Liver (tissue), 9 donors: ENCODE measurements around the gene NAV2. TPM values are rescaled to one million over a fixed set of nuclear protein-coding genes. Genes with fewer than 3 reads are reported as not detected.
"Not testable (repeated sequence)": the region's sequence is repeated elsewhere in the genome, so short reads cannot be mapped to it uniquely, and the experiment has no call there.

Experiments used
- DNase-seq: peaks from one replicate; pipeline ENCODE4 v3.0.0-alpha.2; 2017; ENCODE audit warnings: low spot score
- H3K27ac ChIP-seq, 2 donors: one replicate each; pipeline ENCODE4 v1.7.0; 2013; ENCODE audit warnings: inconsistent platforms in 2 of 2, low read length in 2 of 2, control low read depth in 1 of 2, low read depth in 1 of 2, mild to moderate bottlenecking in 1 of 2
- H3K27me3 ChIP-seq, 4 donors: one replicate each; pipeline versions ENCODE4 v1.6.1 to v1.7.0; 2013; ENCODE audit warnings: low read length in 3 of 4, inconsistent platforms in 1 of 4, mild to moderate bottlenecking in 1 of 4, moderate library complexity in 1 of 4; ENCODE audit not compliant: control insufficient read depth in 4 of 4, insufficient read depth in 4 of 4
- H3K36me3 ChIP-seq, 4 donors: one replicate each; pipeline versions ENCODE4 v1.6.1 to v1.7.0; 2013; ENCODE audit warnings: low read length in 3 of 4, mild to moderate bottlenecking in 3 of 4, low read depth in 1 of 4, moderate library complexity in 1 of 4; ENCODE audit not compliant: control insufficient read depth in 4 of 4, insufficient read depth in 3 of 4
- H3K4me1 ChIP-seq, 4 donors: one replicate each; pipeline versions ENCODE4 v1.6.1 to v1.7.0; 2013; ENCODE audit warnings: low read length in 3 of 4, mild to moderate bottlenecking in 3 of 4, moderate library complexity in 1 of 4; ENCODE audit not compliant: control insufficient read depth in 4 of 4, insufficient read depth in 4 of 4
- H3K4me3 ChIP-seq, 3 donors: one replicate each; pipeline versions ENCODE4 v1.6.1 to v1.7.0; 2013; ENCODE audit warnings: low read length in 3 of 3, control low read depth in 1 of 3, low read depth in 1 of 3, mild to moderate bottlenecking in 1 of 3
- H3K9ac ChIP-seq, 2 donors: one replicate each; pipeline ENCODE4 v1.7.0; 2013; ENCODE audit warnings: low read length in 2 of 2, mild to moderate bottlenecking in 2 of 2, moderate library complexity in 2 of 2, control low read depth in 1 of 2, low read depth in 1 of 2
- H3K9me3 ChIP-seq, 4 donors: one replicate each; pipeline versions ENCODE4 v1.6.1 to v1.7.0; 2013; ENCODE audit warnings: low read length in 3 of 4; ENCODE audit not compliant: control insufficient read depth in 4 of 4
- ATF3 ChIP-seq: IDR thresholded peaks from 2 replicates; pipeline ENCODE4 v1.6.1; 2016; ENCODE audit warnings: antibody characterized with exemption
- CTCF ChIP-seq: fragments of 150-350 bp; IDR thresholded peaks from 2 replicates; pipeline ENCODE4 v1.5.1; 2017; ENCODE audit warnings: improper control_type of control experiment, low read depth, low read length; ENCODE audit not compliant: missing input control
- EGR1 ChIP-seq, 2 donors: IDR thresholded peaks; 2 replicates each; pipeline ENCODE4 v1.6.1; 2016 to 2018; ENCODE audit warnings: antibody characterized with exemption in 2 of 2, low read depth in 2 of 2
- FOXA1 ChIP-seq: IDR thresholded peaks from 2 replicates; pipeline ENCODE4 v1.6.1; 2016; ENCODE audit warnings: antibody characterized with exemption
- GABPA ChIP-seq, 2 donors: IDR thresholded peaks in 1 of 2; conservative IDR thresholded peaks in 1 of 2; 2 replicates each; pipeline ENCODE4 v1.6.1; 2016; ENCODE audit warnings: antibody characterized with exemption in 2 of 2, mild to moderate bottlenecking in 1 of 2, moderate library complexity in 1 of 2
- HNF4A ChIP-seq, 2 donors: conservative IDR thresholded peaks; 2 replicates each; pipeline ENCODE4 v1.6.1; 2016; ENCODE audit warnings: antibody characterized with exemption in 2 of 2, mild to moderate bottlenecking in 2 of 2
- MAX ChIP-seq: IDR thresholded peaks from 2 replicates; pipeline ENCODE4 v1.6.1; 2016; ENCODE audit warnings: antibody characterized with exemption
- REST ChIP-seq: IDR thresholded peaks from 2 replicates; pipeline ENCODE4 v1.6.1; 2016; ENCODE audit warnings: antibody characterized with exemption, mild to moderate bottlenecking
- RXRA ChIP-seq, 2 donors: IDR thresholded peaks; 2 replicates each; pipeline ENCODE4 v1.6.1; 2017 to 2018; ENCODE audit warnings: antibody characterized with exemption in 2 of 2, mild to moderate bottlenecking in 1 of 2
- TAF1 ChIP-seq: conservative IDR thresholded peaks from 2 replicates; pipeline ENCODE4 v1.6.1; 2016; ENCODE audit warnings: antibody characterized with exemption, mild to moderate bottlenecking
- YY1 ChIP-seq: IDR thresholded peaks from 2 replicates; pipeline ENCODE4 v1.6.1; 2016; ENCODE audit warnings: antibody characterized with exemption, mild to moderate bottlenecking
- WGBS: extraction: QIAGEN DNeasy Blood & Tissue Kit; methylation state at CpG from one replicate; pipeline ENCODE4 v1.1.7; 2013; 5-methylcytosine and 5-hydroxymethylcytosine counted together
- polyA plus RNA-seq, 2 donors: library from polyadenylated mRNA; stranded (reverse) in 1 of 2; unstranded in 1 of 2; fragments of 200-250 nt in 1 of 2; fragments of >200 nt in 1 of 2; fragmentation: Nextera tagmentation in 1 of 2; extraction: Ambion mirVana in 1 of 2; gene quantifications; one replicate each; pipeline versions ENCODE4 v1.2.1 to v1.2.3, GENCODE V29; 2013 to 2015
- total RNA-seq, 2 donors: library from RNA; depleted of rRNA; stranded (reverse); fragments of >200 nt; gene quantifications; one replicate each; pipeline ENCODE4 v1.2.3, GENCODE V29; 2014
- donor health status: healthy.
- donor health status: healthy.
- donor health status: healthy.
- donor health status: healthy.
- donor health status: healthy.

The NAV2 gene
- total and polyA plus RNA-seq, 4 donors: 6.3 to 20.5 (median 11.6) TPM

GRCh38 chr11:20081336-20081735 is 368.7 kb downstream of the NAV2 start:
- Histone ChIP-seq H3K9ac (no peak overlapping the region), H3K4me1 (no peaks in the 10 kb centered on the region), H3K27ac (no peak overlapping the region), H3K27me3 (no peaks in the 10 kb centered on the region), H3K4me3 (no peak overlapping the region), H3K36me3 (peaks cover 8 to 74% (median 57%) of the 10 kb centered on the region in 4 donors), H3K9me3 (no peaks in the 10 kb centered on the region)
- no peak for TF ChIP-seq YY1
- TF ChIP-seq GABPA (IDR thresholded peaks at IDR 0.05 in 1 of 2, conservative IDR thresholded peaks at IDR 0.05 in 1 of 2): no peak
- TF ChIP-seq EGR1 (IDR thresholded peaks at IDR 0.05; ENCODE audit: low read depth in 2 of 2): no peak
- DNase-seq: no peak
- WGBS: 96% methylated on average over 4 of the region's 4 CpGs

GRCh38 chr11:20083877-20084276 is 371.2 kb downstream of the NAV2 start:
- H3K36me3 ChIP-seq: peaks cover 11 to 61% (median 46%) of the 10 kb centered on the region in 4 donors
- H3K4me3 ChIP-seq, H3K27ac ChIP-seq, H3K9ac ChIP-seq, H3K4me1 ChIP-seq, H3K27me3 ChIP-seq, H3K9me3 ChIP-seq, DNase-seq: not testable (repeated sequence)
- 97% methylated on average over 3 of the region's 3 CpGs for WGBS

GRCh38 chr11:20084921-20085814 is 372.5 kb downstream of the NAV2 start:
- TF ChIP-seq GABPA (IDR thresholded peaks at IDR 0.05 in 1 of 2, conservative IDR thresholded peaks at IDR 0.05 in 1 of 2): no peak
- no peak for TF ChIP-seq TAF1
- TF ChIP-seq REST: no peak
- peak in 1 of 2 donors; percentile 7 for TF ChIP-seq RXRA (IDR thresholded peaks at IDR 0.05)
- no peak for TF ChIP-seq MAX
- peak; percentile 6 to 20 for TF ChIP-seq HNF4A (conservative IDR thresholded peaks at IDR 0.05)
- no peak for TF ChIP-seq YY1
- TF ChIP-seq FOXA1: no peak
- TF ChIP-seq EGR1 (IDR thresholded peaks at IDR 0.05; ENCODE audit: low read depth in 2 of 2): no peak
- TF ChIP-seq CTCF: no peak
- no peak for TF ChIP-seq ATF3
- no peak for DNase-seq
- H3K4me1 ChIP-seq: peaks cover 0 to 4% (median 0%) of the 10 kb centered on the region in 4 donors
- WGBS: 89% methylated on average over 8 of the region's 8 CpGs
- peaks cover 7 to 50% (median 40%) of the 10 kb centered on the region in 4 donors for H3K36me3 ChIP-seq
- no peaks in the 10 kb centered on the region for H3K27me3 ChIP-seq
- peak overlapping the region in 1 of 2 donors; percentile 0 for H3K27ac ChIP-seq
- no peak overlapping the region for H3K4me3 ChIP-seq
- H3K9ac ChIP-seq: no peak overlapping the region
- no peaks in the 10 kb centered on the region for H3K9me3 ChIP-seq
